ENCODE results near the gene SETD3.

The SETD3 gene

GRCh38 chr14:99389174-99389826, 91.4 kb downstream of the SETD3 start:
- Histone ChIP-seq H3K9ac (ENCODE audit: low read length) (no peak overlapping the region), H3K4me3 (ENCODE audit: low read length) (no peak overlapping the region), H3K4me1 (ENCODE audit: control insufficient read depth, insufficient read depth, low read length) (peaks cover 13% of the 10 kb centered on the region), H3K36me3 (ENCODE audit: control insufficient read depth, insufficient read depth, low read length) (no peaks in the 10 kb centered on the region), H3K9me3 (ENCODE audit: control insufficient read depth, low read length) (no peaks in the 10 kb centered on the region), H3K27me3 (ENCODE audit: control insufficient read depth, insufficient read depth, low read length) (no peaks in the 10 kb centered on the region)

GRCh38 chr14:99388286-99388685, 92.4 kb downstream of the SETD3 start:
- Histone ChIP-seq H3K27me3 (ENCODE audit: control insufficient read depth, insufficient read depth, low read length) (peaks cover 7% of the 10 kb centered on the region), H3K36me3 (ENCODE audit: control insufficient read depth, insufficient read depth, low read length) (no peaks in the 10 kb centered on the region), H3K9me3 (ENCODE audit: control insufficient read depth, low read length) (no peaks in the 10 kb centered on the region), H3K4me3 (ENCODE audit: low read length) (no peak overlapping the region), H3K9ac (ENCODE audit: low read length) (no peak overlapping the region), H3K4me1 (ENCODE audit: control insufficient read depth, insufficient read depth, low read length) (peaks cover 13% of the 10 kb centered on the region)

GRCh38 chr14:99387880-99388279, 92.8 kb downstream of the SETD3 start:
- Histone ChIP-seq H3K9ac (ENCODE audit: low read length) (no peak overlapping the region), H3K27me3 (ENCODE audit: control insufficient read depth, insufficient read depth, low read length) (peaks cover 7% of the 10 kb centered on the region), H3K4me1 (ENCODE audit: control insufficient read depth, insufficient read depth, low read length) (peaks cover 13% of the 10 kb centered on the region), H3K4me3 (ENCODE audit: low read length) (no peak overlapping the region), H3K36me3 (ENCODE audit: control insufficient read depth, insufficient read depth, low read length) (no peaks in the 10 kb centered on the region), H3K9me3 (ENCODE audit: control insufficient read depth, low read length) (no peaks in the 10 kb centered on the region)

GRCh38 chr14:99384450-99385417, 95.9 kb downstream of the SETD3 start:
- H3K9ac ChIP-seq (ENCODE audit: low read length), result no peak overlapping the region
- H3K27me3 ChIP-seq (ENCODE audit: control insufficient read depth, insufficient read depth, low read length), result peaks cover 10% of the 10 kb centered on the region
- H3K4me3 ChIP-seq (ENCODE audit: low read length), result no peak overlapping the region
- H3K4me1 ChIP-seq (ENCODE audit: control insufficient read depth, insufficient read depth, low read length), result peaks cover 13% of the 10 kb centered on the region
- no peaks in the 10 kb centered on the region for H3K36me3 ChIP-seq (ENCODE audit: control insufficient read depth, insufficient read depth, low read length)
- no peaks in the 10 kb centered on the region for H3K9me3 ChIP-seq (ENCODE audit: control insufficient read depth, low read length)

GRCh38 chr14:99383472-99384449, 96.9 kb downstream of the SETD3 start:
- Histone ChIP-seq H3K4me3 (ENCODE audit: low read length) (no peak overlapping the region), H3K9ac (ENCODE audit: low read length) (no peak overlapping the region), H3K36me3 (ENCODE audit: control insufficient read depth, insufficient read depth, low read length) (no peaks in the 10 kb centered on the region), H3K27me3 (ENCODE audit: control insufficient read depth, insufficient read depth, low read length) (peaks cover 10% of the 10 kb centered on the region), H3K4me1 (ENCODE audit: control insufficient read depth, insufficient read depth, low read length) (peaks cover 9% of the 10 kb centered on the region), H3K9me3 (ENCODE audit: control insufficient read depth, low read length) (no peaks in the 10 kb centered on the region)

- Histone ChIP-seq H3K4me3 (ENCODE audit: low read length) (no peak overlapping the region), H3K27me3 (ENCODE audit: control insufficient read depth, insufficient read depth, low read length) (peaks cover 10% of the 10 kb centered on the region), H3K4me1 (ENCODE audit: control insufficient read depth, insufficient read depth, low read length) (peaks cover 8% of the 10 kb centered on the region), H3K36me3 (ENCODE audit: control insufficient read depth, insufficient read depth, low read length) (no peaks in the 10 kb centered on the region), H3K9ac (ENCODE audit: low read length) (no peak overlapping the region), H3K9me3 (ENCODE audit: control insufficient read depth, low read length) (no peaks in the 10 kb centered on the region)
Observed at GRCh38 chr14:99382781-99383471, 97.7 kb downstream of the SETD3 start.

GRCh38 chr14:99382071-99382470, 98.6 kb downstream of the SETD3 start:
- peaks cover 10% of the 10 kb centered on the region for H3K27me3 ChIP-seq (ENCODE audit: control insufficient read depth, insufficient read depth, low read length)
- H3K4me3 ChIP-seq (ENCODE audit: low read length), result no peak overlapping the region
- H3K9ac ChIP-seq (ENCODE audit: low read length), result no peak overlapping the region
- no peaks in the 10 kb centered on the region for H3K9me3 ChIP-seq (ENCODE audit: control insufficient read depth, low read length)
- H3K4me1 ChIP-seq (ENCODE audit: control insufficient read depth, insufficient read depth, low read length), result no peaks in the 10 kb centered on the region
- H3K36me3 ChIP-seq (ENCODE audit: control insufficient read depth, insufficient read depth, low read length), result no peaks in the 10 kb centered on the region

- H3K27me3 ChIP-seq (ENCODE audit: control insufficient read depth, insufficient read depth, low read length), result peaks cover 10% of the 10 kb centered on the region
- no peaks in the 10 kb centered on the region for H3K9me3 ChIP-seq (ENCODE audit: control insufficient read depth, low read length)
- no peak overlapping the region for H3K9ac ChIP-seq (ENCODE audit: low read length)
- H3K36me3 ChIP-seq (ENCODE audit: control insufficient read depth, insufficient read depth, low read length), result no peaks in the 10 kb centered on the region
- H3K4me3 ChIP-seq (ENCODE audit: low read length), result no peak overlapping the region
- no peaks in the 10 kb centered on the region for H3K4me1 ChIP-seq (ENCODE audit: control insufficient read depth, insufficient read depth, low read length)
Observed at GRCh38 chr14:99381688-99382060, 99.0 kb downstream of the SETD3 start.

GRCh38 chr14:99380991-99381687, 99.5 kb downstream of the SETD3 start:
- Histone ChIP-seq H3K9ac (ENCODE audit: low read length) (no peak overlapping the region), H3K9me3 (ENCODE audit: control insufficient read depth, low read length) (no peaks in the 10 kb centered on the region), H3K36me3 (ENCODE audit: control insufficient read depth, insufficient read depth, low read length) (no peaks in the 10 kb centered on the region), H3K4me1 (ENCODE audit: control insufficient read depth, insufficient read depth, low read length) (no peaks in the 10 kb centered on the region), H3K4me3 (ENCODE audit: low read length) (no peak overlapping the region), H3K27me3 (ENCODE audit: control insufficient read depth, insufficient read depth, low read length) (peaks cover 10% of the 10 kb centered on the region)

GRCh38 chr14:99380402-99380801, 100.3 kb downstream of the SETD3 start:
- Histone ChIP-seq H3K36me3 (ENCODE audit: control insufficient read depth, insufficient read depth, low read length) (no peaks in the 10 kb centered on the region), H3K9me3 (ENCODE audit: control insufficient read depth, low read length) (no peaks in the 10 kb centered on the region), H3K27me3 (ENCODE audit: control insufficient read depth, insufficient read depth, low read length) (peaks cover 10% of the 10 kb centered on the region), H3K4me3 (ENCODE audit: low read length) (no peak overlapping the region), H3K9ac (ENCODE audit: low read length) (no peak overlapping the region), H3K4me1 (ENCODE audit: control insufficient read depth, insufficient read depth, low read length) (no peaks in the 10 kb centered on the region)

- Histone ChIP-seq H3K4me3 (ENCODE audit: low read length) (no peak overlapping the region), H3K27me3 (ENCODE audit: control insufficient read depth, insufficient read depth, low read length) (peaks cover 10% of the 10 kb centered on the region), H3K9ac (ENCODE audit: low read length) (no peak overlapping the region), H3K36me3 (ENCODE audit: control insufficient read depth, insufficient read depth, low read length) (no peaks in the 10 kb centered on the region), H3K9me3 (ENCODE audit: control insufficient read depth, low read length) (no peaks in the 10 kb centered on the region), H3K4me1 (ENCODE audit: control insufficient read depth, insufficient read depth, low read length) (no peaks in the 10 kb centered on the region)
Observed at GRCh38 chr14:99378782-99379214, 101.9 kb downstream of the SETD3 start.
